Stimulated activated CD8-positive, alpha-beta memory T cell treated with anti-CD3 and anti-CD28 coated beads, Interleukin-2, amount 100 ng/mL, for 1 hour (primary cell): ENCODE results near the gene VRK2.
"Not testable (repeated sequence)": the region's sequence is repeated elsewhere in the genome, so short reads cannot be mapped to it uniquely, and the experiment has no call there.

Experiments used
- DNase-seq, 2 donors: peaks; one replicate each; pipeline ENCODE4 v3.0.0-alpha.2; 2020; ENCODE audit warnings: low read depth in 2 of 2

Gene VRK2

DNA sequence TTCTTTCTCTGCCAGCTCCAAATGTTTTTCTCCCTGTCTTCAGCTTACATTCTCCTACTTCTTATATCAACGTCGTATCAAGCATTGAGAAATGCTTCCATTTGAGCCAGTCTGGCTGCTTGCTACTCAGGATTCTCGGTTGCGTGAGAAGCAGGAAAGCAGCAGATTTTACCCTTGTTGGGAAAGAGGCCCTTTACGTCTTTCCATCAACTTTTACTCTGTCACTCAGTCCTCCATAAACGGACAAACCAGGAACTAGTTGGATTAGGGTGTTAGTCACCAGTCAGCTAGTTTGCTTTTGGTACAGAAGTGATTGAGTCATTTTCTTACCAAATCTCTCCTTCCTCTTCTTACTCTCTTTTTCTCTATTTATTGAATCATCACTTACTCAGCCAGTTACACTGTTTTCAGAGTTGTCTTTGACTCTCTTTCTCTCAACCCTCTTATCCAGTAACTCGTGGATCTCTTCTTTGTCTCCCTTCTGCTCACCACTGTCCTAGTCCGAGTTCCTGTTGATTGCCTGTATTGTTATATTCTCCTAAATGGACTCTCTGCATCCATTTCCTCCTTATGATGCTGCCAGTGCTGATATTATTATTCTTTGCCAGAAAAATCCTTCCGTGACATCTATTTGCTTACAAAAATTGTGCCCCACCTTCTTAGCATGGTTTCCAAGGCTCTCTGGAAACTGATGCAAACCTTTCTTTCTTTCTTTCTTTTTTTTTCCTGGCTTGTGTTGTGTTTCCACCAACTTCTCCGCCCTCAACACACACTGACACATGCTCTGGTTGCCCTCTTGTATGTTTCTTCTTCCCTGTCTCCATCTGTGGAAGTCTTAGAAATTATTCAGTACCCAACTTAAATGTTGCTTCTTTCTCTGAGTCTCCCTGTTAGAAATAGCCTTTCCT, 61.5 kb downstream of the VRK2 start:
- no peak for DNase-seq

DNA sequence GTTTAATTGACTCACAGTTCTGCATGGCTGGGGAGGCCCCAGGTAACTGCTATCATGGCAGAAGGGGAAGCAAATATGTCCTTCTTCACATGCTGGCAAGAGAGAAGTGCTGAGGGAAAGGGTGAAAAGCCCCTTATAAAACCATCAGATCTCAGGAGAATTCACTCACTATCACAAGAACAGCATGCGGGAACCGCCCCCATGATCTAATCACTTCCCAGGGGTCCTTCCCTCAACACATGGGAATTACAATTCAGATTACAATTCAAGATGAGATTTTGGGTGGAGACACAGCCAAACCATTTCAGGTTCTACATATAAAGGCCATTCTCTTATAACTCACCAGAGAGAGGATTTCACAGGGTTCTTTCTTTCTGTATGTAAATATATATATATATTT, 62.9 kb downstream of the VRK2 start:
- no peak for DNase-seq

DNA sequence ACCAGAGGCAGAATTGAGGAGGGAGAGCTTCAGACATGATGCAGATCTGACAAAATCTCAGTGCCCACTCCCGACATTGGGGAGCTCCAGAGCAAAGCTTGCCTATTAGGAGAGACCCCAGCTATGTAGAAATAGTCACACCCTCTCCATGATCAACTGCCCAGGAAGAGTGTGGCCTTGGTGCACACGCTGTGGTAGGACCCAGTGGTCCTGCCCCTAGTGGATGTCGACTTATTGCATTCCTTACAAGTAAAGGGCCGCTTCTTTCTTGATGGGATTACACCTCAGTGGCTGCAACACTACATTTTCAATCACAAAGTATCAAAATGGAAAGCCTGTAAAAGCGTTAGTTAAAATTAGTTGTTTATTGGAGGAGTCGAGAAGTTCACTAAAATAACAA, 64.2 kb downstream of the VRK2 start:
- DNase-seq = no peak

DNA sequence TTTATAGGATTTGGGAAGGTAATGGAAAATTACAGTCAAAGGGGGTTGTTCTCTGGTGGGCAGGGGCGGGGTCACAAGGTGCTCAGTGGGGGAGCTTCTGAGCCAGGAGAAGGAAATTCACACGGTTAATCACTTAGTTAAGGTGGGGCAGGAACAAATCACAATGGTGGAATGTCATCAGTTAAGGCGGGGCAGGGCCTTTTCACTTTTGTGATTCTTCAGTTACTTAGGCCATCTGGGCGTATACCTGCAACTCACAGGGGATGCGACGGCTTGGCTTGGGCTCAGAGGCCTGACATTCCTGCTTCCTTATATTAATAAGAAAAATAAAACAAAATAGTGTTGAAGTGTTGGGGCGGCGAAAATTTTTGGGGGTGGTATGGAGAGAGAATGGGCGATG, 67.0 kb downstream of the VRK2 start:
- DNase-seq = not testable (repeated sequence)

DNA sequence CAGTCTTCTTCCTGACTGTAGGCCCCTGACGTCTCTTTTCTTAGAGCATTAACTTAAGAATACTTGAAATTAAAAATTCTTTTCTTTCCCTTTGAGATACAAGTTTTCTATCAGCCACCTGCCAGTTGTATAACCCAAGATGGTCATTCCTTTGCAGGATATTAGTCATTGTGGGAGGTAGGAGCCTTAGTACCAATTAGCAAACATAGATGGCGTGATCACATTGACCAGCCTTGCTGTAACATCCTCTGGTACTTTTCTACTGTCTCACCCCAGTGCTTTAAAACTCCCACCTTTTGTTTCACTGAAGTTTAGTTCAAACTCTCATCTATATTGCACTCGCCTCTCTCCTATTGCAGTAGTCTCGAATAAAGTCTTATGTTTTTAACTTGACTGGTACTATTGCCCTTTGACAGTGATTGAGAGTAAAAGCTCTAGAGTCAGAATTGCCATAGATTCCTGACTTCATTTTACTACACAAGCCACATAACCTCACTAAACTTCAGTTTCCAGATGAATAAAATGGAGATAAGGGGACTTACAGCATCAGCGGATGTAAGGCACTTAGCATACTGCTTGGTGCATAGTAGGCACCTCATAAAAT, 74.1 kb downstream of the VRK2 start:
- no peak for DNase-seq

DNA sequence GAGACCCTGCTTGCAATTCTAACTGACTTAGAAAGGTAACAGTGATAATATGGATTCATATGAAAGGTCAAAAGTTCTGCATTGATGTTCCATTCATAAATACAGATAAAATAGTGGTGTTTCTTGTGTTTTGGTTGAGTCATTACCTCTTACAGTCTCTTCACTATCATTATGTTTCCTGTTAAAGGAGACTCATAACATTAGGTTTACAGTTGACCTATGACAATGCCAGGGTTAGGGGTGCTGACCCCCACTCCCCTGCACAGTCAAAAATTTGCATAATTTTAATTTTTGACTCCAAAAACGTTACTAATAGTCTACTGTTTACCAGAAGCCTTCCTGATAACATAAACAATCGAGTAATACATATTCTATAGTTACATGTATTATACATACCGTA, 75.4 kb downstream of the VRK2 start:
- no peak for DNase-seq

DNA sequence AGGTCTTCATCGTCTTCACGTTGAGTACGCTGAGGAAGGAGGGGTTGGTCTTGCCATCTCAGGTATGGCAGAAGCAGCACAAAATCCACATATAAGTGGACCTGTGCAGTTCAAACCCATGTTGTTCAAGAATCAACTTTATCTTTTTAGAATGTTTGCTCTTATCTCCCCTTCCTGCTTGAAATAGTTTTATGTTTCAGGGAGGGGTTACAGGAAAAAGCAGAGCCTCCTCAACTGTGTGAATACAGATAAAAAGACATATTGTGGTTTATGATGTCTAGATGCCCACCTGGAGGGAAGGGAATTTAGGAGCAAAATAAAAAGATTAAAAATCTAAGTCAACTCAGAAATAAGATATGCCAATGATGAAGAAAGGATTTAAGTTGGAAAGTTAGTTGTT, 75.9 kb downstream of the VRK2 start:
- no peak for DNase-seq

DNA sequence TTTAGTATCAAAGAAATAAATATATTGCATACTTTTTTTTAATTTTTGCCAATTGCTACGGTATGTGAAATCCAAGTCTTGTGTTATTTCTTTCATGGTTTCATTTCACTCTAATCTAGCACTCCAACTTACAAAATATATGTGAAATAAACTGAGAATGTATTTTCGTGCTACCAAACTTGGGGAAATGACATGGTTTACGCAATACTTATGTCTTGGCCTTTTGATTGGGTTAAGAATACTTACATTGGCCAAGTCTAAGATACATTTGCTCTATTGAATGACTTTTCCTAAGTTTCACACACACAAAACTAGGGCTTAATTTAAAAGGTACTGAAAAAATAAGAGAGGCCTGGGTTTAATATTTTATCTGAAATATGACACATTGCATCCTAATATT, 80.5 kb downstream of the VRK2 start:
- no peak for DNase-seq

DNA sequence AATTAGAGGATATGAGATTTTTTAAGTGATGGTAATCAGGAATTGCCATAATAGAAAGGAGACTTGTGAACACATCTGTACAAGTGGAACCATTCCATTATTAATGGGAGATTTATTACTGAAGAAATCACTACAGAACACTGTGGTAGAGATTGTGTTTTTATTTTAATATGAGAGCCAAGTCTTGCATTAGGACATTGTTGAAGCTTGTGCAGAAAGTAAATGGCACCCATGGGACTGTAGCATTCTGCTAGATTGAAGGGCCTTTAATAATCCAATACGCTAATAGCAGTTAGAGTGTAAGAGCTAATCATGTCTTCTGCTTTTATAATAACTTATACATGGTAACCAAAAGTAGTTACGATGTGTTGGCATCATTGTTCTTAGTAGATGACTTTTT, 83.6 kb downstream of the VRK2 start:
- DNase-seq = no peak

DNA sequence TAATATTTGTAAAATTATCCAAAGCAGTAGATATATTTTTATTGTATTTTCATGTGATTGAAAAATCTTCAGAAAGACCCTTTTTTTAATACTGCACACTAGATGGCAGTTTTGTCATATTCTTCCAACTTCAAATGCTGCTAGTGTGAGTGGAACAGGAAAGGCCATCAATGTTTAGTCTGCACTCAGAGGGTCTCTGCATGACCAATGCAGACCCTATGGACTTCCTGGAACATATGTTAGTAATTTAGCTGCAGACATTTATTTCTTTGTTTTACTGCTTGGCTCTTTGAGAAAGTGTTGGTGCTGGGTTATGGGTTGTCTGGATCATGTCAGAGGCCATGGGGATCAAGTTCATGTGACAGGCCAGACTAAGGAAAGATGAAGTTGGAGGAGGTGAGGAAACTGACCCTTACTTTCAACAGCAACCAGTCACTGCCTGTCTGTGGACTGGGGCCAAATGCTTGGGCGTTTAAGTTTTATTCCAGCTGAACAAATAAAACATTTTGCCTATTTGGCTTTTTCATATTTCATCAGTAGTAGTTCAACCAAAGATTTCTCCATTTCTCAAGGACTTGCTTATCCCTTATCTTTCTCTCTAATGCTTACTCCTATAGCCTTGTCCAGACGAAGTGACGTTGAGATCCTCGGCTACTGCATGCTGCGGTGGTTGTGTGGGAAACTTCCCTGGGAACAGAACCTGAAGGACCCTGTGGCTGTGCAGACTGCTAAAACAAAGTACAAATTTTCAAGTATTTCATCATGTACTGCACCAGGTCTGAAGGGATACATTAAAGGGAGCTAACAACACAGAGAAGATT, 84.8 kb downstream of the VRK2 start:
- no peak for DNase-seq

DNA sequence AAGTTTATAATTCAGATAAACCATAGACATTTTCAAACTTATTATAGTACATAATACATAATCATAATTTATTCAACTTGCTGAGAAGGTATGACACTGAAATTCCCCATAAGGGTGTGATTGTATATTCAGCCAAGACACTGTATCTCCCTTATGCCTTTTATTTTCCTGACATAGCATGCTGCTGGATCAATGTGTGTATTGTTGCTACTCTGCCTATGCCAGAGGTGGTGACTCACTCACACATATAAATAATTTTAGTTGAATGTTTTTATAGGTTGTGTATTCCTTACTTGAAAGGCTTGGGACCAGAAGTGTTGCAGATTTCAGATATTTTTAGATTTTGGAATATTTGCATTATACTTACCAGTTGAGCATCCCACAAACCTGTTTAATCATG, 86.8 kb downstream of the VRK2 start:
- no peak for DNase-seq

DNA sequence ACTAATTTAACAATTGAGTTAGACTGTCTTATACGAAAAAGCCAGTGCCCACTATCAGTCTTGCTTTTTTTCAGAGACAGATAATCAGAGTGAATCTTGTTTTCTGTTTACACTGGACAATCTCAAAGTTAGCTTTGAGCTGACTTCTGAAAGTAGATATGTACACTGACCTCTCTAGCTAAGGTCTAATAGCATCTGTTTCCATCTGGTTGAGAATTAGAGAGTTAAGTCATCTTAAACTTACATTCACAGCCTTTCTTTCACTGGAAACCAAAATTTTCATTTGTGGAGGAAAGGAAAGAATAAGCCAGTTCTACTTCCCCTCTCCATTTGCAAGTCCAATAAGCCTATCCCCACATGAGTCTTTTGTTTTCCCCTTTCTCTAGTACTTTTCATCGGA, 89.3 kb downstream of the VRK2 start:
- no peak for DNase-seq

DNA sequence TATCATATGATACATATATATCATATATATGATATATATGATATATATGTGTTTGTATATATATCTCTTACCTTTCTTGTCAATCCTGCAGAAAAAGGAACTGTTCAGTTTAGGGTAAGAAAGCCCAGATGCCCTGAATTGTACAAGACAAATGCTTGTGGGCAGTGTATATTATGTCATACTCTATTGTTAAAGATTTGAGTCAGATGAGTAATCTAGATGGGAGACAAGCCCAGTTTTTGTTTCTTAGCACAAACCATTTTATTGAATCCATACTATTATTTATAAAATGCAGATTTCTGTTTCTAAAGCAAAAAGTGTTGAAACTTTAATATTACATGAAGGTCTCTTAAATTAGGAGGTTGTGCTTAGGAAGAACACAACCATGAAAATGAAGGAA, 90.6 kb downstream of the VRK2 start:
- DNase-seq = no peak

DNA sequence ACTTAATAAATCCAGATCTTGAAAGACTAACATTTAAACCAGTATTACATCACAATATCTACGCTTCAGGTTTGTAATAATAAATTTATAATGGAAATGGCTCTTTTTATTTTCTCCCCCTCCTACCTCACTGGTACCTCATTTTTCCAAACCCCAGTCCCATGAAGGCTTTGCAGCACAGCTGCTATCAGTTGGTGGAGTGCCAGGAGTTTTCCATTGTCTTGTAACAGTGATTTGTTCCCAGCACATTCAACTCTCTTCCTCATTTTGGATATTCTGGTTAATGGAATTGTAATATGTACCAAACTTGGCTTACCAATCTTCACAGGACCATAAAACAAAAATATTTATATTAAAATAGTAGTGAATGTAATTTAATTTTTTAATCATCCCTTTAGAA, 91.2 kb downstream of the VRK2 start:
- no peak for DNase-seq

DNA sequence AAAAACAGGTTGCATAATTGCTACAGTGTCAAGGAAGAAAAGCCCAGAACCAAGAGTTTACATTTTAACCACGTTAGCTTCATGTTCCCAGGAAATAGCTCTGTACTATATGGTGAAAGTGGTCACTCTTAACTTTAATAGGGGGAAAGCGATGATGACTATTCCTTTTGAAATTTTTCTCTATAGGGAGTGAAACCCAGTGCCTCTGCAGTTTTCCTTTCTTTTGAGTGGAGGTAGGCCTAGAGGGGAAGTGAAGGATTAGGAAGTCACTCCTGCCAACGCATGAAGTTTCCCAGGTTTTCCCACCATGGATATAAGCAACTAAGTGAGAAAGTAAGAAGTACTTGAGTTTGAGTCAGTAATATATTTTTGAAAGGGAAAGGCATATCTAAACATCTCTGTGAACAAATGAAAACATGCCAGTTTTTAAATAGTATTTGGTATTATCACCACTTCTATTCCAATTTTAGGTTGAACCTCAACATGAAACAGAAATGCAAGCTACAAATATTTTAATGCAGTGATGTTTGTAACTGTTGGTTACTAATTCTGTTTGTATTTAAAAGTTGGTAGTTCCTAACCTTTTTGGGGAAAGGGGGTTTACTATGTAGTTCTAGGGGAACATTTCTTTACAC, 91.9 kb downstream of the VRK2 start:
- no peak for DNase-seq

DNA sequence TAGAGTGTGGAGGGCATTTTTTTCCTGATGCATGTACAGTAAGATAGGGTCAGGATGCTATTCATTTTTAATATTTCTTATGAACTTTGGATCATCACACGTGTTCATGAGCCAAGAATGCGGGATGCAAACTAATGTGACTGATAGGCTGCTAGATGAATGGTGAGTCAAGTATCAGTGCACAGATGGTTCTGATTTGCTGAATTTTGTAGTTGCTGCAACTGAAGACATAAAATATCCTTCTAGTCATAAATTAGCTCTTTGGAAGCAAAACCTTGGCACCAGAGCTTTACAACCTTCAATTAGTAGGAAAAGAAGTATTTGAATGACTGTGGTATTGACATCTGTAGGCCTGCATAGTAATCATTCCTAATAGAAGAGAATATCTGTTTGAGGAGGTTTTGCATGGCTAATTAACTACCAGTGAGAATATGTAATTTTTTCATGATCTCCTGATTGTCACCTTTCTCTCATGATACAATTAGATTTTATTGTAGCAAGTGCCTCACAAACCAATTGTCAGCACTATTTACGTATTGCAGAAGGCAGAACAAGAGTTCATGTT, 94.0 kb downstream of the VRK2 start:
- no peak for DNase-seq

DNA sequence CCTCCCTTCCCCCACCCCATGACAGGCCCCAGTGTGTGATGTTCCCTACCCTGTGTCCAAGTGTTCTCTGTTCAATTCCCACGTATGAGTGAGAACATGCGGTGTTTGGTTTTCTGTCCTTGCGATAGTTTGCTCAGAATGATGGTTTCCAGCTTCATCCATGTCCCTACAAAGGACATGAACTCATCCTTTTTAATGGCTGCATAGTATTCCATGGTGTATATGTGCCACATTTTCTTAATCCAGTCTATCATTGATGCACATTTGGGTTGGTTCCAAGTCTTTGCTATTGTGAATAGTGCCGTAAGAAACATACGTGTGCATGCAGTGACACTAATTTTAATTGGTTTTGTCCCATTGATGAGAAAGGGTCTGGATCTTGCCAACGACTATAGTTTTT, 99.2 kb downstream of the VRK2 start:
- not testable (repeated sequence) for DNase-seq

DNA sequence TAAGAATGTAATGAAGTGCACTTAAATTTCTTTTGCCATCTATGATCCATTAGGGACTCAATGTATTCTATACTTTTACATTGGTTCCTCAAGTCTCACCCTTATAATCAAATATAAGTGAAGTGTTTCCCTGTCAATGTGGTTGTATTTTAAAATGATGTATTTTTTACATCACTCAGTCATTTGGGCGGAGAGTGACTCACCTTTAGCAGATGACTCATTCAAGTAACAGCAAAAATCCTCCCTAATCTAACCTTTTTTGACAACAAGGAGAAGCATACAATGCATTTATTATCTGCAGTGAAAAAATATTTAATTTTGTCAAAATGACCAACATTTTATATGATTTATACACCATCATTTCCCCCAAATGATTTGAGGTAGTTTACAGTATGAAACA, 100.1 kb downstream of the VRK2 start:
- no peak for DNase-seq

DNA sequence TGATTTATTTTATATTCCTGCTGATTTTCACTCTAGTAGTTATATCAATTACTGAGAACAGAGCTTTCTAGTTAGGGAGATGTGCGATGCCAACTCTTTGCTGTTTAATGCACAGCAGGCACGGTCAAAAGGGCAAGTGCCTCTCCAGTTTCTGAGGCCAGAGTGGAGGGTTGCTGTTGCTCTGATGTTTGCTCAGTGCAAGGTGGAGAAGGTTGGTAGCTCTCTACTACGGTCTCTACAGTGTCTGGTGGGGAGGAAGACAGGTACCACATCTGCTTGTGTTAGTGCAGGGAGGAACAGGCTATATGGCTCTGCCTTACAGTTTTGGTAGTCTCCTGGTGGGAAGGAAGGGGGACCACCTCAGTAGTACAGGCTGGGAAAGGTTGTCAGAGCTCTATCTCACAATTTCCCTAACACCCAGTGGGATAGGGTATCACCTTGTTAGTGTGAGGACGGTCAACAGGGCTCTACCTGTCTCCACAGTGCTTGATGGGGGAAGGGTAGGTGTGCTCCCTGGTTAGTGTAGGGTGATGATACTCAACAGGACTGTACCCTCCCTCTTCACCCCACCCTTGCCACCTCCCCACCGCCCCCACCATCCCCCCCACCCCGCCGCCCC, 108.7 kb downstream of the VRK2 start:
- DNase-seq = no peak

DNA sequence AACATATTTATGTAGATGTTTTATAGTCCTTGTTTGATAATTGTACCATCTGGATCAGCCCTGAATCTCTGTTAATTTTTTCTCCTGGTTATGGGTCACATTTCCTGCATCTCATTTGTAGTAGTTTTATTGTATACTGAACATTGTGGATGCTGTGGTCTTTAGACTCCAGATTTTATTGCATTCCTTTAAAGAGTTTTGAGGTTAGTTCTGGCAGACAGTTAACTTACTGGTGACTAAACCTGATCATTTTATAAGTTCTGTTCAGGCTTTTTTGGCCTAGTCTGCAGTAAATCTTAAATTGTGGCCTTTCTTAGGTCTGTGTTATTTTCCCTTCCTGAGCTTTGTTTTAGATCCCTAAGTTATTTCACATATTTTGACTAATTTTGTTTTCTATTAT, 110.2 kb downstream of the VRK2 start:
- DNase-seq = no peak

DNA sequence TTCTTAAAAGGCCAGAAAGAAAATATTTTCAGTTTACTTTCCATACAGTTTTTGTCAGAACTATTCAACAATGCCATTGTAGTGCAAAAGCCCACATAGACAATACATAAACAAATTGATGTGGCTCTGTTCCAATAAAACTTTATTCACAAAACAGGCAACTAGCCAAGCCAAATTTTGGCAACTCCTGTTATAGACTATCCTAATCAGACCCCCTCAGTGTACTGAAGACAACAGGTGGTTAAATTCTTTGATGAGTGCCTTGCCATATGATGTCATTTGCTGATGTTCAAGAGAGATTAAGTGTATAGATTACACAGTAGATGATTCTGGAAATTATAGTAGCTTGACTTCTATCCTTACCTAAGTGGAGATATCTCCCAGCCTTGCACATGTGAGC, 111.1 kb downstream of the VRK2 start:
- DNase-seq = no peak
